Caco-2 (cell line): ENCODE data around the gene GPR37L1. TPM values are rescaled to one million over a fixed set of nuclear protein-coding genes. Genes with fewer than 3 reads are reported as not detected.

Experiments used
- BruUV-seq: library from RNA; stranded (reverse); fragments of 400-500 nt; replicated peaks from 2 replicates; lab custom pipeline; 2021; lab: Mats Ljungman, UMichigan
- CTCF ChIA-PET: fragments of 300-600 bp; sonication (Branson Sonifier 250); formaldehyde crosslinking; loops from one replicate; lab custom pipeline; 2022; ENCODE audit warnings: antibody characterized with exemption; lab: Charles Lee
- POLR2A ChIA-PET: fragments of 300-600 bp; sonication (Branson Sonifier 250); formaldehyde crosslinking; loops from one replicate; lab custom pipeline; 2022; ENCODE audit warnings: antibody characterized with exemption; lab: Charles Lee
- DNase-seq, 2 experiments: peaks; one replicate each; pipeline versions ENCODE4 v3.0.0 to v3.0.0-alpha.2; 2020 to 2022
- H3K27me3 ChIP-seq: replicated peaks from 2 replicates; pipeline ENCODE4 v1.6.0; 2011; ENCODE audit warnings: low read length; ENCODE audit not compliant: control insufficient read depth, insufficient read depth
- H3K36me3 ChIP-seq: 2 replicates; pipeline ENCODE4 v1.5.1; 2011; ENCODE audit warnings: low read length; ENCODE audit not compliant: control insufficient read depth, insufficient read depth
- H3K4me1 ChIP-seq: fragments of 250-450 bp; sonication (Bioruptor Pico); 2 replicates; pipeline ENCODE4 v1.5.1; 2020; ENCODE audit warnings: mild to moderate bottlenecking
- H3K4me3 ChIP-seq: 2 replicates; pipeline ENCODE4 v1.5.1; 2011; ENCODE audit warnings: low read depth, mild to moderate bottlenecking, control low read depth, low read length
- H3K9me3 ChIP-seq: fragments of 250-450 bp; sonication (Bioruptor Pico); 2 replicates; pipeline ENCODE4 v1.5.1; 2020; ENCODE audit warnings: mild to moderate bottlenecking, moderate library complexity
- H3K27ac Mint-ChIP-seq: one replicate; pipeline ENCODE4 v1.8.0; 2022; ENCODE audit warnings: mixed read lengths; ENCODE audit not compliant: unreplicated experiment
- H3K27me3 Mint-ChIP-seq: one replicate; pipeline ENCODE4 v1.8.0; 2022; ENCODE audit warnings: mixed read lengths; ENCODE audit not compliant: insufficient read depth, unreplicated experiment
- H3K36me3 Mint-ChIP-seq: one replicate; pipeline ENCODE4 v1.8.0; 2022; ENCODE audit warnings: mild to moderate bottlenecking, mixed read lengths; ENCODE audit not compliant: insufficient read depth, unreplicated experiment
- H3K4me1 Mint-ChIP-seq: one replicate; pipeline ENCODE4 v1.8.0; 2022; ENCODE audit warnings: low read depth, mixed read lengths; ENCODE audit not compliant: unreplicated experiment
- H3K4me3 Mint-ChIP-seq: one replicate; pipeline ENCODE4 v1.8.0; 2022; ENCODE audit warnings: mild to moderate bottlenecking, moderate library complexity, mixed read lengths; ENCODE audit not compliant: unreplicated experiment
- H3K9me3 Mint-ChIP-seq: one replicate; pipeline ENCODE4 v1.8.0; 2022; ENCODE audit warnings: mixed read lengths; ENCODE audit not compliant: unreplicated experiment
- CTCF ChIP-seq, 2 experiments: fragments of 200-600 bp in 1 of 2; IDR thresholded peaks; 1 replicate in 1 of 2; 2 replicates in 1 of 2; pipeline versions ENCODE4 v1.5.1 to v1.8.0; 2011 to 2022; ENCODE audit warnings: antibody characterized with exemption in 1 of 2, control low read depth in 1 of 2, inconsistent platforms in 1 of 2, low read depth in 1 of 2, low read length in 1 of 2, mild to moderate bottlenecking in 1 of 2, moderate library complexity in 1 of 2; ENCODE audit not compliant: insufficient read depth in 1 of 2, severe bottlenecking in 1 of 2, unreplicated experiment in 1 of 2
- intact Hi-C: fragments of 100-400 bp; cut with micrococcal nuclease; formaldehyde crosslinking; loops from one replicate; pipeline ENCODE4 v1.10.0; 2022; ENCODE audit not compliant: unreplicated experiment
- total RNA-seq: library from RNA; stranded (reverse); gene quantifications from 2 replicates; pipeline ENCODE4 v1.2.3, GENCODE V29; 2022

The GPR37L1 gene
- total RNA-seq, 1 experiment from 2014 or later = 0.07 TPM

GRCh38 chr1:202161151-202162046, 38.7 kb downstream of the GPR37L1 start:
- CTCF ChIA-PET = interaction anchor here (1.0 kb wide), 1 partner anchor 14 kb away, joined by 3 read pairs; no protein-coding TSS in a partner anchor
- peaks cover 7% of the 10 kb centered on the region; the same call in 1 of the 2 replicates for H3K4me1 ChIP-seq

GRCh38 chr1:202162047-202162417, 39.3 kb downstream of the GPR37L1 start:
- Mint-ChIP-seq H3K4me1 (no peaks in the 10 kb centered on the region), H3K4me3 (no peak overlapping the region), H3K36me3 (no peaks in the 10 kb centered on the region), H3K27me3 (no peaks in the 10 kb centered on the region), H3K27ac (no peak overlapping the region), H3K9me3 (no peaks in the 10 kb centered on the region)
- POLR2A ChIA-PET = no interaction called here
- H3K36me3 ChIP-seq = no peaks in the 10 kb centered on the region
- intact Hi-C loops = no loop called here
- CTCF ChIA-PET = no interaction called here
- BruUV-seq = no TSS peak
- no peak for DNase-seq
- TF ChIP-seq CTCF (IDR thresholded peaks at IDR 0.05; ENCODE audit: insufficient read depth in 1 of 2, low read depth in 1 of 2, low read length in 1 of 2, severe bottlenecking in 1 of 2, unreplicated experiment in 1 of 2) = no peak
- no peaks in the 10 kb centered on the region for H3K9me3 ChIP-seq
- no peaks in the 10 kb centered on the region for H3K27me3 ChIP-seq
- no peak overlapping the region for H3K4me3 ChIP-seq
- peaks cover 7% of the 10 kb centered on the region; the same call in 1 of the 2 replicates for H3K4me1 ChIP-seq

More at GRCh38 chr1:202161151-202162046, 38.7 kb downstream of the GPR37L1 start:
- no peaks in the 10 kb centered on the region for H3K27me3 ChIP-seq
- no peak overlapping the region for H3K4me3 Mint-ChIP-seq
- intact Hi-C loops = no loop called here
- H3K4me1 Mint-ChIP-seq = no peaks in the 10 kb centered on the region
- no peaks in the 10 kb centered on the region for H3K9me3 ChIP-seq
- TF ChIP-seq CTCF (IDR thresholded peaks at IDR 0.05; ENCODE audit: insufficient read depth in 1 of 2, low read depth in 1 of 2, low read length in 1 of 2, severe bottlenecking in 1 of 2, unreplicated experiment in 1 of 2) = no peak
- no TSS peak for BruUV-seq
- H3K36me3 ChIP-seq = no peaks in the 10 kb centered on the region
- H3K4me3 ChIP-seq = no peak overlapping the region
- no peaks in the 10 kb centered on the region for H3K9me3 Mint-ChIP-seq
- H3K36me3 Mint-ChIP-seq = no peaks in the 10 kb centered on the region
- DNase-seq = no peak
- no peaks in the 10 kb centered on the region for H3K27me3 Mint-ChIP-seq
- POLR2A ChIA-PET = no interaction called here
- peak overlapping the region; percentile 51 for H3K27ac Mint-ChIP-seq

GRCh38 chr1:202162418-202163280, 39.9 kb downstream of the GPR37L1 start:
- H3K27ac Mint-ChIP-seq = peak overlapping the region; percentile 15
- H3K9me3 Mint-ChIP-seq = no peaks in the 10 kb centered on the region
- no peaks in the 10 kb centered on the region for H3K36me3 Mint-ChIP-seq
- H3K4me1 Mint-ChIP-seq = no peaks in the 10 kb centered on the region
- H3K4me3 Mint-ChIP-seq = no peak overlapping the region
- POLR2A ChIA-PET = no interaction called here
- CTCF ChIA-PET = no interaction called here
- no peak for TF ChIP-seq CTCF (IDR thresholded peaks at IDR 0.05; ENCODE audit: insufficient read depth in 1 of 2, low read depth in 1 of 2, low read length in 1 of 2, severe bottlenecking in 1 of 2, unreplicated experiment in 1 of 2)
- intact Hi-C loops = no loop called here
- Histone ChIP-seq H3K4me3 (no peak overlapping the region), H3K4me1 (peaks cover 7% of the 10 kb centered on the region; the same call in 1 of the 2 replicates), H3K27me3 (no peaks in the 10 kb centered on the region), H3K9me3 (no peaks in the 10 kb centered on the region), H3K36me3 (no peaks in the 10 kb centered on the region)
- no peak for DNase-seq
- H3K27me3 Mint-ChIP-seq = no peaks in the 10 kb centered on the region
- BruUV-seq = no TSS peak
